HG02943 (cell line): ENCODE results near the gene PLBD1.

Experiments used
- ATAC-seq: cut with Tn5 transposase; IDR thresholded peaks from one replicate; pipeline ENCODE4 v1.9.1; 2021; ENCODE audit warnings: mild to moderate bottlenecking, low read depth, moderate library complexity; ENCODE audit not compliant: unreplicated experiment

PLBD1 gene

GRCh38 chr12:14570231-14570630 is 2.5 kb upstream of the PLBD1 start:
- no peak for ATAC-seq

DNA sequence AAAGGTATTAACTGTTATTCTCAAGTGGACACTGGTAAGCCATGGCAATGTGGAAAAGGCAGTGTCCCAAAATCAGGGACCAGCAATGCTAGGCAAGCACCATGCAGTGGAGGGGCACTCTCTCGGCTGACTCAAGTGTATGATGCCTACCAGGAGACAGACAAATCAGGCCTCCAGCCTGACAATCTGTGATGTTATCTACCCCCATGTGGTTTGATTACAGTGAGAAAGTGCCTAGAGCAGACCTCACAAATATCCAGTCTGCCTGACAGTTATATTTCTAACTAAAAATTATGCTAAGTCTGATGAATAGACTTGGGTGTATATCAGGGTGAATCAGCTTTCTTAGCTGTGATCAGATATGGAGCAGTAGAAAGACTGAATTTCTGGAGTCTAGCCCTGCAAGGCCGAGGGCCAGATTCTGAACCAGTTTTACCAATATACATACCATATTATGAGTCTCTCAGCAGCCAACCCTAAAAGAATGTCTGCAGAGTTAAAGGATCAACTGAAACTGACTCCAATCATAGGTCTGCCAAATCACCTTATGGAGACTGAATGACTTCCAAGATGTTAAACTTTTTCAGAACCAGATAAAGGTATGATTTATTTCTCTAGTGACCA is 3.2 kb downstream of the PLBD1 start:
- ATAC-seq: no peak

DNA sequence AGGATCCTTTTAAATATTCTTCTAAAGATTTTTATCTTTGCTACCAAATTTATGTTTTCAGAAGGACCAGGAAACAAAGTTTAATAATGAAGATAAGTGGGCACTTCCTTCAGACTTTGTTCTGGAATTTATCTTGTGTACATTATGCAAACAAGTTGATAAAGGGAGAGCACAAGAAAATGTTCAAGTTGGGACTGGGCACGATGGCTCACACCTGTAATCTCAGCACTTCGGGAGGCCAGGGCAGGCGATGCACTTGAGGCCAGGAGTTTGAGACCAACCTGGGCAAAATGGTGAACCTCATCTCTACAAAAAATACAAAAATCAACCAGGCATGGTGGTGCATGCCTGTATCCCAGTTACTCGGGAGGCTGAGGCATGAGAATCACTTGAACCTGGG is 4.6 kb downstream of the PLBD1 start:
- ATAC-seq: no peak

DNA sequence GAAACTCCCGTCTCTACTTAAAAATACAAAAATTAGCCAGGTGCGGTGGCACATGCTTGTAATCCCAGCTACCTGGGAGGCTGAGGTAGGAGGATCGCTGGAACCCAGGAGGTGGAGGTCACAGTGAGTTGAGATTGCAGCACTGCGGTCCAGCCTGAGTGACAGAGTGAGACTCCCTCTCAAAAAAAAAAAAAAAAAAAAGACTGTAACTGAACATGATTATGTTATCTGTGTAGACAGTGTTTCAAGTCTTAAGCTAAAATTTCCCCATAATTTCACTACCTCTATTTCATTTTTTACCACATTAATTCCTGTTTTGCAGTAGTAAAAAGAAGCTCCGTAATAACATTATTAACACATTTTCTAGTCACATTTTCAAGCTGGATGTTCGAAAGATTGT is 5.4 kb downstream of the PLBD1 start:
- no peak for ATAC-seq

- ATAC-seq: no peak
Measured at GRCh38 chr12:14561677-14562238, 5.9 kb downstream of the PLBD1 start.

DNA sequence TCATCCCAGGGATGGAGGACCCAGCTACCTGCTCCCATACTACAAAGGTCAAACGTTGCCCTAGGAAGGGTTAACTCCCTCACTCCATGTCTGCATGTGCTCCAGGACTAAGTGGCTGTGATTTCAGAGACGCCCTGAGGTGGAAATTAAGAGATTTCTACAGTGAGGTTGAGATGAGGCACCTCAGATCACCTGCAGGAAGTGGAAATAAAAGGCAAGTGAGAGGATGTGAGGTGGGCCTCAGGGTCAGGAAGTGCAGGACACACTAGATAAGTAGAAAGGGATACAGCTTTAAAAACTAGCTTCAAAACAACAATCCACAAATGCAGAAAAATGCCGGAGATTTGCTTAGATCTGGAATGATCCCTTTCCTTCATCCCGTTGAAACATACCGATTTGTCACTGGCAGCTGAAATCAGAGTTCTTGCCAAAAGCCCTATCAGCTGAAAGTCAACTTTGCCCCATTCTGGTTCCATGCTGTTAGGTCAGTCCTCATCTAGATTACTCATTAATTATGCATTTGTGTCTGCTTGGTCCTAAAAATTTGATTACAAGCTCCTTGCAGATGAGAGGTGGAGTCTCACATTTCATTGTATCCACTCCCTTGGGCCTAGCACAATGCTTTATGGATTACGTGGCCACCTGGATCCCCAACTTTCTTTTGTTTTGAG is 6.6 kb downstream of the PLBD1 start:
- no peak for ATAC-seq

GRCh38 chr12:14558473-14558959 is 9.2 kb downstream of the PLBD1 start:
- ATAC-seq: no peak

DNA sequence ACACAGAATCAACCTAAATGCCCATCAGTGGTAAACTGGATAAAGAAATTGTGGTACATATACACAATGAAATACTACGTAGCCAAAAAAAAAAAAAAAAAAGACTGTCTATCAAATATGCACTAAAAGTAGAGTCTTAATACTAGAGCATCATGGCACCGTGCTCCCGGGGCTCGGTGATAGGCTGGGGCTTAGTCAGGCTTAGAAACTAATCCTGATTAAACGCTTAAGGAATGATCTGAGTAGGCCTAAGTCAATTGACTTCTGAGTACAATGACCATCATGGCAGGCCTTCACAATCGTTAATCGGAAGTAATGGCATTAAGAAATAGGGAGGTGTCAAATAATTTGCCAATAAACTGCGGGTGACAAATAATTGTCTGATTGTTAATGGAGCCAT is 9.7 kb downstream of the PLBD1 start:
- ATAC-seq: no peak

DNA sequence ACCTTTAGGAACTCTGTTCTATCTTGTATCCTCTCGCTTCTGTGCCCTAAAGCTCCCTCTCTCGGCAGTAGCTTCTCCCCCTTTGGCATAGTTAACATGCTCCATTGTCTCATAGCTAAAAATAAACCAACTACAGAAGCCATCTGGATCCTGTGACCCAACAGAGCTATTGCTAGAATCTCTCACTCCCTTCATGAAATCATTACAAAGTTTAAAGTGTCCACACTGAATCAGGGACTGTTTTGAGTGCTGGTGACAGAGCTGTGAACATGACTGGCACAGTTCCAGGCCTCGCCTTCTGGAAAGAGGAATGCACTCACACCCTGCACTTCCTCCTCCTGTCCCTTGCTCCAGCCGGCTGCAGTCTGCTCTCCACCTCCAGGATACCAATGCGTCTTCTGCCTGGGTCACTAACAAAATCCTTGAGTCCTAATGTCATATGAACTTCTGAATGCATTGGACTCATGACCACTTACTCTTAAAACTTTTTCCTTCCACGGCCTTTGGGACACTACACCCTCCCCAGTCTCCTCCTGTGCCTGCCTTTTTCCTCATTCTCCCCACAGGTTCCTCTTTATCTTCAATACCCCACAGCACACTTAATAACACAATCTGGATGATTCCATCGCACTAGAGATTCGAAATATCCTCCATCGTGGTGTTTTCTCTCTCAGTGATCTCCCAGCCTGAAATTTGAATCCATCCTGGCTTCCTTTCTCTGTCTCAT is 13.2 kb downstream of the PLBD1 start:
- ATAC-seq: no peak

DNA sequence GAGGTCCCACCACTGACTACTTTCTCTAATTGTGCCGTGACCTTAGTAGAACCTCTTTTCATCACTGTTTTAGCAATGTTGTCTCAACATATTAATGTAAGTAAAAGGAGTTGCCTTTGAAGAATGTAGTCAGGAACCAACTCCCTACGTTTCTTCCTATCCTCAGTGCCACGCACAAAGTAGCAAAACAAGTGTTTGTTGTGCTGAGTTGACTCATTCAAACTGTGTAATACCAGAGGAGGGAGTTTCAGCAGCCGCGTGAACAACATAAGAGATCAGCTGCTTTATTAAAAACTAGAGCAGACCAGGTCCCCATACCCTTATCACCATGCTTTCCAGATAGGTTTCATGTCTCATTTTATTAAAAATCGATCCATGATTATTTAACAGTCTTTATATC is 19.1 kb downstream of the PLBD1 start:
- no peak for ATAC-seq

DNA sequence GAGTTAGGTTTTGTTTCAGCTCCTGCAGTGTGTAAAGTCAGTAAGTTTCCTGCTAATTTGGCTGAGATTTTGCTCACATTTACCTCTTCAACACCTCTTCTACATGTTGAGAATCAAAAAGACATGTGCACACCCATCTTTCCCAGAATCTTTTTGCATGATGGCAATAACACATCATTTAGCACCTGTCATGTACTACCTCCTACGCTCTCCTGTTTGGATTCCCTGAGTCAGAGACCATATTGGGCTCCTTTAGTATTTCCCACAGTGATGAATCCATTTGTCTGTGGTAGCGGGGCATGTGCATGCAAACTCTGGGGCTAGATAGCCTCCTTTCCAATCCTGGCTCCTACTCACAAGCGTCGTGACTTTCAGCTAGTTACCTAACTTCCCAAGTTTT is 20.1 kb downstream of the PLBD1 start:
- ATAC-seq: no peak

- no peak for ATAC-seq
Measured at GRCh38 chr12:14545144-14546124, 22.2 kb downstream of the PLBD1 start.

DNA sequence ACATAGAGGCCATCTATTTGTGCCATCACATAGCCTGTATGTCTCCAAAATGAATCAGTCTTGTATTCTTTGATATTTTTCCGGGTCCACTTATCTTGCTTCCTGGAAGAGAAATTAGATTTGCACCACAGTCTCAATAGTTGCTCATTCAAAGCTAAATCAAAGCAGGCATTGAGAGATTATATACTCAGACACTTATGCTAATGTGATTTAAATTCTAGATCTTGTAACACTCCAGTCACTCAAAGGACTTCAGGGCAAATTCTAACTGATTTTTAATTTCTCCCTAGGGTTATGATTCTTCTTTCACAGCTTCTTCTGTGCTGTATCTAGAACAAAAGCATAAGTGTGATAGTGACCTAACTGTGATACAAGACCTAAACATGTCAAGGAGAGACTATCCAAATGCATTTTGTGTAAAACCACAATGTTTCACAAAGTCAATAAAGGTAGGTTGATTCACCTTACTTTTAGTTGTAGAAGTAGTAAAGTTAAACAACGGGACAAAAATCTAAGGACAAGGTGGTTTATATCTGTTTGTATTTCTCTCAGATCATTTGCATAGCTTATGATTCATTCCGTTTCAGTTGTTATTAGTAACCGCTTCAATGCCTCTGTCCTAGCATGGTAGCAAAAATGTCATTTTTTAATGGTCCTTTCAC is 26.8 kb downstream of the PLBD1 start:
- ATAC-seq: no peak

- no peak for ATAC-seq
Measured at GRCh38 chr12:14537088-14537487, 30.6 kb downstream of the PLBD1 start.

DNA sequence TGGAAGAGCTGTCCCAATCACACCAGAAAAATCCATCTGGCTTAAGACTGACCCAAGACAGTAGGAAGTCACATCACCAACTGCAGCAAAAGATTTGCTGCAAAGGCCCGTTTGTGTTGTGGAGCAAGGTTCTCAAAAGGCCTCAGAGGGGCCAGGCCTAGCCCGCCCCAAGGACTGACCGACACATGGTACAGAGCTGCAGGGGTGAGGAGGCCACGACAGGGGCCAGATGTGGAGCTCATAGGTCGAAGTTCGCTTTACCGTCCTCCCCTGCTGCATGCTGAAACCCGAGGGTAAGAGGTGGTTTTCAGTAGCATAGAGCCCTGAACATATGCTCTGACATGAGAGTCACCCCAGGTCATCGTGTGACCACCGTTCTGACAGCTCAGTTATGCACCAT is 35.5 kb downstream of the PLBD1 start:
- no peak for ATAC-seq

DNA sequence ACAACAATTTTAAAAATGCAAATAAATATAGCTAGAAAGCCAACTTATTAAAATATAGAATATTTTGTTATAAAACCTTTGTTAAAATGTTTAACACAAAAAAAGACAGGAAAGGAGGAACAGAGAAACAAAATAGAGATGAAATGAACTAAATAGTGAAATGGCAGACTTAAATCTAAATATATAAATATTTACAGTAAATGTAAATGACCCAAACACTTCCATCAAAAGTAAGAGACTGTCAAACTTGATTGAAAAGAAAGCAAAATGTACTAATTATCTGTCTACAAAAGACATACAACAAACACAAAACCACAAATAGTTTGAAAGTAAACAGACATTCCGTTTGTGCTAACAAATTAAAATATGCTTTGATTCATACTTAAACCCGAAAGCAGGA is 41.7 kb downstream of the PLBD1 start:
- ATAC-seq: no peak

DNA sequence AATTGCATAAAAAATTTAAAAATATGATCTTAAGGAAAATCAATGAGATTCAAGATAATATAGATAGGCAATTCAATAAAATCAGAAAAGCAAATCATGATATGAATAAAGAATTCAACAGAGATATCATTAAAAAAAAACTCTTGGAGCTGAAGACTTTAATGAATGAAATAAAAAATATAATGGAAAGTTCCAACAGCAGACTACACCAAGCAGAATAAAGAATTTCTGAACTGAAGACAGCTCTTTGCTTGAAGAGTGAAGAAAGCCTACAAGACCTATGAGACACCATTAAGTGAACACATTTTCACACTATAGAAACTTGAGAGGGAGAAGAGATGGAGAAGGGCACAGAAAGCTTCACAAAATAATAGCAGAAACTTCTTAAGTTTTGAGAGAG is 45.9 kb downstream of the PLBD1 start:
- ATAC-seq: no peak

DNA sequence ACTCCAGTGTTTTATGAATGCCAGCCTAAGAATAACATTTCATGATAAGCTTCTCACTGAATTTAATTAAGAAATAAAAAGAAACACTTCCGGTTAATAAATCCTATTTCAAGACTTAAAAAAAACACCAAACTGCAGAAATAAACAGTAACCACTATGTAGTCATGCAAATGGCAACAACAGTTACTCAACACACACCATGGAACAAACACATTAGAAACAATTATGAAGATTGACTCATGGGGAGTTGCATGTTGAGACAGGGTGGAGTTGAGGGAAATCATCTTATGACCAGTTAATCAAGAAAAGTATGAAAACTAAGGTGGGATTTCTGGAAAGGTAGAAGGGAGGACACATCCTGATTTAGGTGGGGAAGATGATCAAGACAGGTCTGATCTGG is 52.7 kb downstream of the PLBD1 start:
- no peak for ATAC-seq

DNA sequence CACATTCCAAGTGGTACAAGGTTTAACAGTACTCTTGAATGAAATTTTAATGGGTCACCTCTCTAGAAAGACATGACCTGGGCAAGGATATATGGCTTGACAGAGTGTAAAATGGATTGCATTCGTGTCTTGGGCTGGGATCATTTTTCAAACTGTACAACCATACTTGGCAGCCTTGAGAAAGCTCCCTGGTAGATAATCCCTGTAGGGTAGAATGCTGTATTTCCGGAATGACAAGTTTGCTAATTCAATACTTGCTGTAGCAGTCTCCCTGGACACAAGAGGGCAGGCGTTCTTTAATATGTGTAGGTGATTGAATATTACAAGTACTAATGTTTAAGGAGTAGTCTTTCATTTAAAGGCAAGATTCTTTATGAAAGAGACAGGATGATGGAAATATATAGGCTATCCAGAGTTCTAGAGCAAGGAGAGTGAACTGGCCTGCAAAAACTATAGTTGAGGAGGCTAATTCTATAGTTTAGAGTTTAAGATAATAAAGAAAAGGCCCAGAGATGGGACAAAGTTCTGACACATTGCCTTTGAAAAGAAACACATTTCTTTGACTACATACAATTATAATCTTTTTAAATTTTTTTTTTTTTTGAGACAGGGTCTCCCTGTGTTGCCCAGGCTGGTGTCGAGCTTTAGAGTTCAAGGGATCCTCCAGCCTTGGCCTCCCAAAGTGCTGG is 53.4 kb downstream of the PLBD1 start:
- peak; percentile 76 for ATAC-seq
